Activated B cell treated with CpG ODN at 0.5 μM for 24 hours (primary cell): ENCODE measurements around the gene CACNA1B. TPM values are rescaled to one million over a fixed set of nuclear protein-coding genes. Genes with fewer than 3 reads are reported as not detected.

Experiments
- ATAC-seq: fragments of 200-7000 bp; cut with Tn5 transposase; one replicate; pipeline ENCODE4 v1.10.0; 2021; ENCODE audit warnings: low read depth, mild to moderate bottlenecking, moderate library complexity
- CTCF ChIA-PET: fragments of 350-600 bp; sonication (Branson Sonifier 250); formaldehyde crosslinking; loops from one replicate; lab custom pipeline; 2021; ENCODE audit warnings: antibody characterized with exemption; lab: Charles Lee
- POLR2A ChIA-PET: fragments of 350-600 bp; sonication (Branson Sonifier 250); formaldehyde crosslinking; loops from one replicate; lab custom pipeline; 2021; ENCODE audit warnings: antibody characterized with exemption; lab: Charles Lee
- DNase-seq: peaks from one replicate; pipeline ENCODE4 v3.0.0; 2022
- H3K27ac Mint-ChIP-seq: one replicate; pipeline ENCODE4 v1.8.0; 2020; ENCODE audit warnings: mixed read lengths
- H3K27me3 Mint-ChIP-seq: one replicate; pipeline ENCODE4 v1.8.0; 2021; ENCODE audit warnings: mixed read lengths
- H3K36me3 Mint-ChIP-seq: one replicate; pipeline ENCODE4 v1.8.0; 2021; ENCODE audit warnings: low read depth, mixed read lengths
- H3K4me1 Mint-ChIP-seq: one replicate; pipeline ENCODE4 v1.8.0; 2021; ENCODE audit warnings: mixed read lengths
- H3K4me3 Mint-ChIP-seq: one replicate; pipeline ENCODE4 v1.8.0; 2020; ENCODE audit warnings: mild to moderate bottlenecking, mixed read lengths
- H3K9me3 Mint-ChIP-seq: one replicate; pipeline ENCODE4 v1.8.0; 2020; ENCODE audit warnings: mixed read lengths
- CTCF ChIP-seq: fragments of 200-600 bp; IDR thresholded peaks from one replicate; pipeline ENCODE4 v1.8.0; 2022; ENCODE audit warnings: antibody characterized with exemption, mild to moderate bottlenecking
- intact Hi-C: fragments of 100-400 bp; cut with micrococcal nuclease; formaldehyde crosslinking; loops from one replicate; pipeline ENCODE4 v1.15.1; 2024
- total RNA-seq: library from RNA; stranded (reverse); gene quantifications from 2 replicates; pipeline ENCODE4 v1.2.3, GENCODE V29; 2022

The CACNA1B gene
- total RNA-seq, 1 donor from 2014 or later, result 1.5 TPM

GRCh38 chr9:137924169-137924568 lies 46.6 kb downstream of the CACNA1B start:
- H3K27me3 Mint-ChIP-seq, result peaks cover 2% of the 10 kb centered on the region
- ChIA-PET POLR2A (no interaction called here), CTCF (no interaction called here)
- no peak overlapping the region for H3K4me3 Mint-ChIP-seq
- ATAC-seq, result no peak
- intact Hi-C loops, result no loop called here
- TF ChIP-seq CTCF, result no peak
- no peaks in the 10 kb centered on the region for H3K4me1 Mint-ChIP-seq
- H3K36me3 Mint-ChIP-seq, result no peaks in the 10 kb centered on the region
- no peak overlapping the region for H3K27ac Mint-ChIP-seq
- no peak for DNase-seq
- no peaks in the 10 kb centered on the region for H3K9me3 Mint-ChIP-seq

- intact Hi-C loops, result no loop called here
- Mint-ChIP-seq H3K36me3 (no peaks in the 10 kb centered on the region), H3K4me1 (no peaks in the 10 kb centered on the region), H3K9me3 (no peaks in the 10 kb centered on the region), H3K4me3 (no peak overlapping the region), H3K27me3 (peaks cover 2% of the 10 kb centered on the region), H3K27ac (no peak overlapping the region)
- ATAC-seq, result no peak
- POLR2A ChIA-PET, result no interaction called here
- no peak for TF ChIP-seq CTCF
- CTCF ChIA-PET, result no interaction called here
- no peak for DNase-seq
Measured at GRCh38 chr9:137924761-137925369, 47.3 kb downstream of the CACNA1B start.

GRCh38 chr9:137943655-137944054 lies 66.1 kb downstream of the CACNA1B start:
- no peaks in the 10 kb centered on the region for H3K36me3 Mint-ChIP-seq
- no peak overlapping the region for H3K4me3 Mint-ChIP-seq
- ChIA-PET POLR2A (no interaction called here), CTCF (no interaction called here)
- no peaks in the 10 kb centered on the region for H3K27me3 Mint-ChIP-seq
- ATAC-seq (no peak), DNase-seq (no peak)
- no peak overlapping the region for H3K27ac Mint-ChIP-seq
- peaks cover 23% of the 10 kb centered on the region for H3K9me3 Mint-ChIP-seq
- no peaks in the 10 kb centered on the region for H3K4me1 Mint-ChIP-seq
- TF ChIP-seq CTCF, result no peak
- intact Hi-C loops, result no loop called here

- H3K36me3 Mint-ChIP-seq, result no peaks in the 10 kb centered on the region
- no peaks in the 10 kb centered on the region for H3K4me1 Mint-ChIP-seq
- no peak for ATAC-seq
- ChIA-PET CTCF (no interaction called here), POLR2A (no interaction called here)
- DNase-seq, result no peak
- no peaks in the 10 kb centered on the region for H3K27me3 Mint-ChIP-seq
- no peak for TF ChIP-seq CTCF
- H3K9me3 Mint-ChIP-seq, result peaks cover 21% of the 10 kb centered on the region
- intact Hi-C loops, result no loop called here
- H3K4me3 Mint-ChIP-seq, result no peak overlapping the region
- H3K27ac Mint-ChIP-seq, result no peak overlapping the region
Measured at GRCh38 chr9:137945581-137945980, 68.0 kb downstream of the CACNA1B start.

- Mint-ChIP-seq H3K36me3 (no peaks in the 10 kb centered on the region), H3K4me3 (no peak overlapping the region), H3K4me1 (no peaks in the 10 kb centered on the region), H3K27ac (no peak overlapping the region), H3K9me3 (peaks cover 21% of the 10 kb centered on the region), H3K27me3 (no peaks in the 10 kb centered on the region)
- POLR2A ChIA-PET, result no interaction called here
- ATAC-seq (no peak), DNase-seq (no peak)
- CTCF ChIA-PET, result no interaction called here
- intact Hi-C loops, result no loop called here
- no peak for TF ChIP-seq CTCF
Measured at GRCh38 chr9:137946993-137947392, 69.4 kb downstream of the CACNA1B start.
